Renal cortex interstitium (tissue), 11 donors: ENCODE results near the gene SEMA5A. TPM values are rescaled to one million over a fixed set of nuclear protein-coding genes. Genes with fewer than 3 reads are reported as not detected.

Experiments
- DNase-seq, 11 donors: peaks; one replicate each; pipeline ENCODE4 v3.0.0-alpha.2; 2013; ENCODE audit warnings: low read depth in 9 of 11, low spot score in 4 of 11; ENCODE audit errors: extremely low read depth in 1 of 11
- polyA plus RNA-seq, 3 donors: library from polyadenylated mRNA; unstranded; fragments of 120-200 nt; gene quantifications; one replicate each; pipeline ENCODE4 v1.2.1, GENCODE V29; 2013; ENCODE audit not compliant: insufficient read length in 3 of 3

The SEMA5A gene
- polyA plus RNA-seq, 3 donors: 37.3 to 47.1 (median 44.4) TPM

DNA sequence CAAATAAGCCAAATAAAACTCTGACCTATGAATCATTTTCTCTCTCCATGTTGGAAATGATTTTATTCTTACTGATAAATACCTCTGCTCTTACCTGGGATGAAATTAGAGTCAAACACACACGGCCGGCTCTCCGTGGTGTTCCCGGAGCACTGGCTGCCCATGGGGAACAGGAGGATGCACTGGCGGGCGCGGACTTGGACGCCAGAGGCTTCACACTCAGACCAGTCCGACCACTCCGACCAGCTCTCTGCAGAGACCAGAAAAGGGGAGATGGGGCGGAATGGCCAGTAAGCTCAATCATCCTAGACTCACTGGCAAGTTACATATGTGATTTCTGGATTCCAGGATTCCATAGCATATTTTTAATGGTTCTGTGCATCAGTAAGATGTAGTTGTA lies 494.1 kb downstream of the SEMA5A start:
- DNase-seq: no peak

DNA sequence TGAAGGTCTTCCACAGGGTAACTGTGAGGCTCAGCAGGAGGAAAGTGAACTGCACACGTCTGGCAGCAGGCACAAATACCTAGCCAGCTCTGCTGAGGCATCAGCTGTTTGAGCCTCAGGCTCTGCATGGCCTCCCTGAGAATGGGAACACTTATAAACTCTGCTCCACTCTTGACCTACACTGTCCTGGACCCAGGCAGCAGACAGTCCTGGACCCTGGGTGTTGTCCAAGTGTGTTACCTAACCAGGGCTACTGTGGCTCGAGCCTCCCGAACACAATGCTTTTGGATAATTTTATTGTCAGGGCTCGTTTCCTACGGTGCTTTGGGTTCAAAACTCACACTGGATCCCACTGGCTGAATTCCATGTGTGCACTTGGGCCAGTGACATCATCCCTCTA lies 497.9 kb downstream of the SEMA5A start:
- DNase-seq: no peak

DNA sequence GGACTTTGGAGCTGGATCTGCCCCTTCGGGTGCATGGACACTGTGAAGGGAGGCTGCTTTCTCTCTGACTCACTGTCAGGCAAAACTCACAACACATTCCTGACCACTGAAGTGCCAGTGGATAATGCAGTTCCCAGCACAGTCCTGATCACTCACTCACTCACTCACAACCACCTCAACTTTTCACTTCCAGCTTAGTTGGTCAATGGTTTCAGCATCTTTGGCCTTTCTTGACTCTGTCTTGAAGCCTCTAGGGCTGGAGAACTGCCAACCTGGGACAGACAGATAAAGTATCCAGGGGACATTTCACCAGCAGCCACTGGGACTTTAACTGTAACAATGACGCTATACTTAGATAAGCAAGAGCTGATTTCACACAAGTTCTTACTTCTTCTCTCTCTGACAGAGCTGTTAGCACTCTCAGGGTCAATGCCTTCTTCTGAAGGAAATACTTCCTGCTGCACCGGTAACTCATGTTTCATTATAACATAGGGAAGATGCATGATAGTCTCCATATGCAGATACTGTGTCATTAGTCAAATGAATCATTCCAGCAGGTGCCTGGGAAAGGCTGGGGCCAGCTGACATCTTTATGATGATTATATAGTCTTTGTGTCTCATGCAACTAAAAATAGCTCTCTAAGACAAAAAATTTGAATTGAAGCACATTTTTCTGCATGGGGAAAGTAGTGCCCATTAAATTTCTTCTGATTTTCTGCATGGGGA lies 499.0 kb downstream of the SEMA5A start:
- DNase-seq: no peak

DNA sequence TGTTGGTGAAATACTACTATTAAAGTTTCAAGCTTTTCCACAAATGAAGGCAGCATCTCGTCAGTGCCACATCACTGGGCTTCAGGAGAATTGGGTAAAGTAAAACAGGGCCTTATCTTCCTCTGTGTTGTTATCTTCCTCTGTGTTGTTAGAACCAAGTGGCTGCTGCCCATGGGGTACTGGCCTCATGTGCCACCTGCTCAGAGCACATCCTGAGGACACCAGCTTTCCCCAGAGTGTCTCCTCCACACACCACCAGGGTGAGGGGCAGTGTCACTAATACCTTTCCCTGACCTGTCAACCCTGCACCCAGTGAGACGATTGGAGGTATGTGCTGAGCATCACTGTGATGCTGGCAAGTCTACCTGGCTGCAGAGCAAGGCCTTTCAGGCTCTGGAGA lies 499.9 kb downstream of the SEMA5A start:
- DNase-seq: no peak

DNA sequence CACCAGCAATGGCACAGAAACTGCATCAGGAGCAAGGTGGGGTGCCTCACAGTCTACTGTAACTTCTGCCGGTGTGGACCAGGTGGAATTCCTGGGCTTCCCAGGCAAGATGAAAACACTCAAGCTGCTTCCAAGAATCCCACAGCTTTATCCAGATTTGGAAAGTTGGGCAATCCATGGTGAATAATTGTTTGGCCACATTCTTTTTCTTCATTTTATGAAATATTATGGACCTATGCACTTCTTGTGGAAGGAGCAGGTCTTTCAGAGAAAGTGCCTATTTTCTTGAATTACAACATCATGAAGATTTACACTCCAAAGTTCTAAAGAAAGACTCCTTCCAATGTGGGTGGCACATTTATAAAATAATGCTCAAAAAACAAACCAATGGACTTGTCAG lies 503.6 kb downstream of the SEMA5A start:
- DNase-seq: no peak

DNA sequence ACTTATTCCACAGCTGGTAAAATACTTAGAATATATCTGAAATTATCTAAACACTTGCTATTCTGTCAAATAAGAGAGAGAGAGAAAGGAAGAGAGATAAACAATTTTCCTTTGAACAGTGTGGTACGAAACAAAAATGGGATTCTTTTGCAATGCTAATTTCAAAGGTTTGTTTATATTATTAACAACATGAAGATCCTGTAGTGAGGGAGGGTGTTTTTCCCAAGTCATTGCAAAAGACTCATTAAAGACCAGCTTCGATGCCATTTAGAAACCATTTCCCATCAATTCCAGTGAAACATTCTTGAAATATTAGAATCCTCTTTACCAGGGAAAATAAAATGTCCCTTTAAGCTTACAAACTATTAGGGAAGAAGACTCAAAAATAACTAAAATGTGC lies 505.4 kb downstream of the SEMA5A start:
- DNase-seq: no peak

DNA sequence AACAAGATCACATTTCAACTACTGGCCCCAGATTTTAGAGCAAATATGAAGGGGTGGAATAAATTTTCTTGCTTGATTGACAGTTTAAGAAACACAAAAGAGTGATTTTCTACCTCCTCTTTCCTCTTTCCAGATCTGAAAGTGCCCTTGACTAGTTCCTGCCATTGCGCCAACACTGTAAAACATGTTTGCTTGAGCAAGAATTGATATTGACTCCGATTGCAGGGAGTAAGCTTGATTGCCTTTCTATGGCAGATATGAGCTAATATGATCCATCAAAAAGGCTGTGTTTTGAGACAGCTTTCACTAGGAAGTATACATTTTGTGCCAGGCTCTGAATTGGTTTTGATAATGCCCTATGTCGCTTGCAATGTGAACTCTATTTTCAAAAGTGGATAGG lies 508.8 kb downstream of the SEMA5A start:
- no peak for DNase-seq

DNA sequence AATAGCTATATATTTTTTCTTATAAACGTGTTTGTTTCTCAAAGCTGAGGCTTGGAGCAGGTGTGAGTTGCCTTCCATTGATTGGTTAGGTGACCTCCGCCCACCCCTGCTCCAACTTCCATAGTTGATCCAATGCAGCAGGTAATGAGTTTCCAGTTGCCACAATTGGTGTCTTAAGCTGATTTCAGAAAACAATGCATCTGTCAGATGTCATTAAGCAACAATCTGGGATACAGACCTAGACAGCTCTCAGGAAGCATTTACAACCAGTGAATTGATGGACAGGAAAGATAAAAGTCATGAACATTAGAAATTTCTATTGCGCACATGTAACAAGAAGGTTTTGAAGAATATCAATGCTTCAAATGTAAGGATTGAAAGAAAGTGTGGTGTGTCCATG lies 510.5 kb downstream of the SEMA5A start:
- DNase-seq: no peak

DNA sequence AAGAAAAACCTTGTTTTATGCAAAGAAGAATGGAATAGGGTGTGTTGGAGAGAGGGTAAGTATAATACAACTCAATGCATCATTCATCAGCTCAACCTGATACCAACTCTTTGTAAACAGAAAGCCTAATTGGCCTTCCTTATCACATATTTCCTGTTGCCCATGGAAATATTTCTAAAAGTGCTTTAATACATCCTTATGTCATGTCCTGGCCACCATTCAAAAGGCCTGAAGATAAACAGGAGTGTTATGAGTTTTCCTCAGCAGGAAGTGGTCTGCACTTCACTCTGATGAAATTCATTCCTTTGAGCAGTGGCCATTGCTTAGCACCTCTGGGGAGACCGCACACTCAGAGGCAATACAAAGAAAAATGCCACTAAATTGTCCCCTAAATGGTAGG lies 511.2 kb downstream of the SEMA5A start:
- no peak for DNase-seq

DNA sequence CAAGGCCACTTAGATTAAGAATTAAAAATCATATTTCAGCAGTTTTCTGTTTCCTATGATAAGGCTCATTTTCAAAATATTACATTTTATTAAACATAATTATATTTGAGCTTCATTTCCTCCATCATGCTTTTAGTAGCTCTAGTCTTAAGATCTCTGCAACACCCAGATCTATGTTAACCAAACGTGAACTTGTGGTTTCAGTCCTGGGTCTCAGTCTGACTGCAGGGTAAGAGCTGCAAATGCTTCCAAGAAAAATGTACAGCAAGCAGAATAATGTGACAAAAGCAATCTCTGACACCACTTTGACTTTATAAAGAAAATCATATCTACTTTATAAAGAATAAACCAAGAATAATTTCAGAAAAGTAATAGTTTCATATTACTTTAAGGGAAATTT lies 512.4 kb downstream of the SEMA5A start:
- DNase-seq: no peak

DNA sequence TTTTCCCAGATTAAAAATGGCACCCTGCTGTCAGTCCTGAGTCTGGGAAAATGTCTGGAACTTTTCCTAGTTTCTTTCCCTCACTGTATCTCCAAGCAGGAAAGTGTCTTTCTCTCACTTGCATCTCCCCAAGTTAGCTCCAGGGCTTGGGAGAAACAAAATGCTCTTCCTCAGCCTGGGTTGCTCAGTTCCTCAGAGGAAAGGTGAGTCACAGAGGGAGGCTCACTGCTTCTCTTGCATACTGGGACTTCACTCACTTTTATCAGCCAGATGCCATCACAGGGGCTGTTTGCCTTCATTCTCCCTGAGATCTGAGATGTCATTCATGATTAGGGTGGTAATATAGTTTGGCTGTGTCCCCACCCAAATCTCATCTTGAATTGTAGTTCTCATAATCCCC lies 519.9 kb downstream of the SEMA5A start:
- no peak for DNase-seq

DNA sequence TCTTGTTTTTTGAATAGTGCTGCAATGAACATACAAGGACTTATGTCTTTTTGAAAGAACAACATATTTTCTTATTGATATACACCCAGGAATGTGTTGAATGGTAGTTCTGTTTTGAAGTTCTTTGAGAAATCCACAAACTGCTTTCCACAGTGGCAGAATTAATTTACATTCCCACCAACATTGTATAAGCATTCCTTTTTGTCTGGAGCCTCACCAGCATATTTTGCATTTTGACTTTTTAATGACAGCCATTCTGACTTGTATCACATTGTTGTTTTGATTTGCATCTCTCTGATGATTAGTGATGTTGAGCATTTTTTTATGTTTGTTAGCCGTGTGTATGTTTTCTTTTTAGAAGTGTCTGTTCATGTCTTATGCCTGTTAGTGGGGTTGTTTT lies 524.9 kb downstream of the SEMA5A start:
- DNase-seq: no peak

DNA sequence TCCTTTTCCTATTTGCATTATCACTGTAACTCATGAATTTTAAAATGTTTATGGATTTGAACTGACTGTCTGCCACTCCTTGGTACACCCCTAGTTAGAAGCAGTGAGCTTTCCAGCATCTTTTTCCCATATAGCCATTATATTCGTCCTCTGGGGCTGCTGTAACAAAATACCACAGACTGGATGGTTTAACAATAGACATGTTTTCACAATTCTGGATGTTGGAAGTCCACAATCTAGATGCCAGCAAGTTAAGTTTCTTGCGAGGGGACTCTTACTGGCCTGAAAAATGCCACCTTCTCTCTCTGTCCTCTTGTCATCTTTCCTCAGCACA lies 530.0 kb downstream of the SEMA5A start:
- DNase-seq: no peak

DNA sequence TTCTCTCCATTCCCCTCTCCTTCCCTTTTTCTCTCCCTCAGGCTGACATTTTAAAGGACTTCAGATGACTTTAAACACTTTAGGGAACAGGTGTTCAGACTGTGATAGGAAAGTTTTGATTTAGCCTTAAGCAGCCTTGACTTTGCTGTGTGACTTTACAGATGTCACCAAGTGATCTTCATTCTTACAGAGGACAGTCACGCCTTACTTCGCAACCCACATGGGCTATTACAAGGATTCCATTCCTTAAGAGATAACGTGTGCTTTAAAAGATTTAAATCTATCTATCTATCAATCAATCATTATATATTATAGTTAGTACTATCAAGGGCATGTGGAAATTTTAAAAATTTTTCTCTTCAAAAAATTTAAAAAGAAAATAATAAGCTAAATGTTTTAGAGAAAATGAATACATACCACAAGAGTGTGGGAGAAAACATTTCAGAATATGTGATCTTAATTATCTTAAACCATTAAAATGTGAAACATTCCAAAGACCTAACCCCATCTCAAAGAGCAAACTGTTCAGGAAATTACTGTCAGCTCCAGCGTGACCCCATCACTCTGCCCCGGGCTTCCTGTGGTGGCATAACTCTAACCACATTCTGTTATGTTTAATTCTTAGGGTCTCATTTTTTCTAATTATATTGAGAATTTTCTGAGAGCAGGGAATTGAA lies 530.5 kb downstream of the SEMA5A start:
- no peak for DNase-seq

DNA sequence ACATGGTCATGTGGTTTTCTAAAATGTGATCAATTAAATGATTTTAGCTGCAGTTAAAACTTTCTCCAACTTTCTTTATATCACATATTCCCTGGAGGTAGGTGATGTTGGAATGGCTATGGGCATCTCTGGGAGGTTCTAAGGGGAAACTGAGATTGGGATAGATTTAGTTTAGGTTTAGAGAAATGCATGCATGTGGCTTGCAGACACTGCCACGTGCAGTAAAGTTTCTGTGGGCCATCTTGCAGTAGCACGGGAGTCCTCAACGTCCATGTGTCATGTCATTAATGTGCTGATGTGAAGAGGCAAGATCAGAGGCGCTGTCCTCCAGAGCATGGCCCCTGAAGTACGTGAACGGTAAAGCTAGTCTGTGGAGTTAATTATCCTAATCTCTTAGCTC lies 532.7 kb downstream of the SEMA5A start:
- DNase-seq: no peak

DNA sequence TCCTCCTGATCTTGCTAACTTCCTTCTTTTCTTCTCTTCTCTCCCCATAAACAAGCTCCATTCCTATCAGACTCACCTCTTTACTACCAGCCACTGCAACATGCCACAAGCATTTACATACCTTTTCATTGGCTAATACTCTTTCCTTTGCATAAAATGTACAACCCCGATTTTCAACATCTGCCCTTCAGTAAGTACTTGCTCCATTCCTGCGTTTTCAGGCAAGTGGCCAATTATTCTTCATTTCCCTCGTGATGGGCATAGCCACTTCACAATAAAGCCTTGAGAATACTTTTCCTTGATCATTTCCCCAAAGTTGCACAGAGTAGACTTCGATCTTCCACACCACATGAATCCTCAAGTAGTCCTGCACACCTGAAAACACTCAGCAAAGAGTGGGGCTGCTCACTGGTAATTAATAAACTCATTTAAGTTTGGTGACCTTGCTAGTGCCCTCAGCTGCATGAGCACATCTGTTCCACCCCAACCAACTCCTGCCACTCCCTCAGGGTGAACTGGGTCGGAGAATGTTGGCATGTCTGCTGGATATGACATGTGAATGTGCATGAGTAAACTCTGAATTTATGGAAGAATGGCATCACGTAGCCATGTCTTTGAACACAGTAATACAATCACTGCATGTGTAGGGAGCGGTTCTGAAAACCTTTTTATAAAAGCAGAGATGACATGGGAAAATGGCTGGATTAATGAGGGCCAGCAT lies 535.8 kb downstream of the SEMA5A start:
- DNase-seq: no peak

DNA sequence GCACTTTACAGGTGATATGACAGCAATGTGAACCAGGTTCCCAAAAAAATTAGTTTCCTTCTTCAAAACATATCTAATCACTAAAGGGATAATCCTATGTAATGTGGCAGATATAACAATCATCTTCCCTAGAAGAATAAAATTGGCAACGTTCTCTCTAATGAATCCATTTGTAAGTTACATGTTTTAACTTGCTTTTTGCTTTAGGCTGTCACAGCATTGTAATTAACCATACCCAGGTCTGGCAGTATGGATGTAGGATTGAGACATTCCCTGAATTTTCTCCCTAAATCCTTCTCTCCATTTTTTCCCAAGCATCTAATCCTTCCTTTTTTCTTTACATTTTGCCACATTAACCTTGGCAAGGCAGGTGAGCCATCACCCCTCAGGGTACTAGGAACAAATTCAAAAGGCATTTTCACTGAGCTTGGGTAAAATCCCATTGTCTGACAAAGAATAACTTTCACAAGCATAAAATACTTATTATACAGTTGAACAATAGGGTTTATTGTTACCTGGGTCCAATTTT lies 548.3 kb downstream of the SEMA5A start:
- no peak for DNase-seq

DNA sequence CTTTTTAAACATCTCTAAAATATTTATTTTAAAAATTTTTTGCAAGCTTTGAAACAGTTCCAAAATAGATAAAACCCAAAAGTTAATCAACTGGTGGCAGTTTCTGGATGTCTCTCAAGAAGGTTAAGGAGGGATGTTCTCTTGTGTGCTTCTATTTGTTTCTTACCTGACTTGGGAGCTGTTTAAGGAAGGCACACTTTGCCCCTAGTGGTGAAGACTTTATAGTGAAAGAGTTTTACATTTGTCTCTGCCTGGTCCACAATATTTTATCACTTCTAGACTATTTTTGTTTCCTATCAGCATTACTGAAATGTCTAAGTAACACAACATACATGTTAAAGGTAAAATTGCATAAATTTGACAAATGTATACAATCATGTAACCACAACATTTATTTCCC lies 552.8 kb downstream of the SEMA5A start:
- no peak for DNase-seq
